ENCODE results near the gene ACVR1. TPM values are rescaled to one million over a fixed set of nuclear protein-coding genes. Genes with fewer than 3 reads are reported as not detected.

Gene ACVR1
- total RNA-seq, 1 experiment from 2014 or later = 7.3 TPM

GRCh38 chr2:157747695-157748370 lies 128.3 kb downstream of the ACVR1 start:
- DNase-seq = no peak
- Histone ChIP-seq H3K27me3 (ENCODE audit: control insufficient read depth, insufficient read depth, low read length) (no peaks in the 10 kb centered on the region), H3K36me3 (replicated peaks; ENCODE audit: control insufficient read depth, insufficient read depth, low read length) (no peaks in the 10 kb centered on the region), H3K4me3 (ENCODE audit: insufficient read depth, low read depth, low read length) (no peak overlapping the region)

- Histone ChIP-seq H3K27me3 (ENCODE audit: control insufficient read depth, insufficient read depth, low read length) (no peaks in the 10 kb centered on the region), H3K36me3 (replicated peaks; ENCODE audit: control insufficient read depth, insufficient read depth, low read length) (no peaks in the 10 kb centered on the region), H3K4me3 (ENCODE audit: insufficient read depth, low read depth, low read length) (no peak overlapping the region)
- DNase-seq = no peak
Measured at GRCh38 chr2:157747280-157747679, 128.8 kb downstream of the ACVR1 start.

DNA sequence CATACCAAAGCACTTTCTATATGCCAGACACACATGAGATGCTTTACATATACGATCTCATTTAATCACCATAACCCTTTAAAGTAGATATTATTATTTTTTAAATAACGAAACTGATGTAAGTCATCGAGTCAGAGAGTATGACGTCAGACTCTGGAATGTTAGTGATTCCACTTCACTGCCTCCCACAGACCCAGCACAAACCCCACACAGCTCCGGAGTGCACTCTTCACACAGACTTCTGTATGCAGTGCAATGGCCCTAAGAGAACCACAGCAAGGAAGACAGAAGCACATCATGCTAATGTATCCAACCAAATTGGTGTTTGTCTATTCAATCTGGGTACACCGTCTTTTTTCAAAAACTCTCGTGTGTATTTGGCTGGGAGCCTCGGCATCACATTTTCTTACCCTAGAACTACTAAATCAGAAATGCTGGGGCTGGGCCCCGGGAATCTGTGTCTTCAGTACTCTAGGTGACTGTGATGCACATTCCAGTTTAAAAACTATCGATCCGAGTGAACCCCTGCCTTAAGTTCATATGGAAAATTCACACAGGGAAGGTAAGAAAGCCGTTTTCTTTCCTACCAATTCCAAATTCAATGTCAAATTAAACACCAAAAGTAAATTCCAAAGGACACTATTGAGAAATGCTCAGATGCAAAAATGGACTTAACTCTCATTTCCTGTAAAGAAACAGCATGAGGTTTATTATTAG lies 129.7 kb downstream of the ACVR1 start:
- Histone ChIP-seq H3K36me3 (replicated peaks; ENCODE audit: control insufficient read depth, insufficient read depth, low read length) (no peaks in the 10 kb centered on the region), H3K4me3 (ENCODE audit: insufficient read depth, low read depth, low read length) (no peak overlapping the region), H3K27me3 (ENCODE audit: control insufficient read depth, insufficient read depth, low read length) (no peaks in the 10 kb centered on the region)
- DNase-seq = no peak

DNA sequence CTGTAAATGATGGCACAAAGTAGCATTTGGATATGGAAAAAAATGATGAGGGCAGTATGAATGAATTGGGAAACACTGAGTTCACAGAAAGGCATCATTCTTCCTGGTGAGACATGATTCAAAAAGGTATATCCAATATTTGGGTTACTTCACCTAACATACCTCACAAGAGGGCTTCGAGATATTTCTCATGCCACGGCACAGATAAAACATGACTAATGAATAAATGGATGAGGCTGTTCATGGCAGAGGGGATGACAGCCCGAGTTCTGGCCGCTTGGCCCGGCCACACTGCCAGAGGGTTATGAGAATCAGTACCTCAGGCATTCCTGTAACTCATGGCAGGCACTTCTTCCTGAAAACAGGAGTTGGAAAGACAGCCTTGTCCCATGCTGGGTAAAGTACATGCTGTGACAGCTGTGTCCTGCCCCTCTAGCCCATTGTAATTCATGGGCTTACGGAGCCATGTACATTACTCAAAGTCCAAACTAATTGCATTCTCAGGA lies 131.5 kb downstream of the ACVR1 start:
- no peak overlapping the region for H3K4me3 ChIP-seq (ENCODE audit: insufficient read depth, low read depth, low read length)
- no peak for DNase-seq
- H3K27me3 ChIP-seq (ENCODE audit: control insufficient read depth, insufficient read depth, low read length) = no peaks in the 10 kb centered on the region
- no peaks in the 10 kb centered on the region for H3K36me3 ChIP-seq (replicated peaks; ENCODE audit: control insufficient read depth, insufficient read depth, low read length)

- no peak overlapping the region for H3K4me3 ChIP-seq (ENCODE audit: insufficient read depth, low read depth, low read length)
- no peaks in the 10 kb centered on the region for H3K36me3 ChIP-seq (replicated peaks; ENCODE audit: control insufficient read depth, insufficient read depth, low read length)
- DNase-seq = no peak
- no peaks in the 10 kb centered on the region for H3K27me3 ChIP-seq (ENCODE audit: control insufficient read depth, insufficient read depth, low read length)
Measured at GRCh38 chr2:157743051-157743450, 133.1 kb downstream of the ACVR1 start.

DNA sequence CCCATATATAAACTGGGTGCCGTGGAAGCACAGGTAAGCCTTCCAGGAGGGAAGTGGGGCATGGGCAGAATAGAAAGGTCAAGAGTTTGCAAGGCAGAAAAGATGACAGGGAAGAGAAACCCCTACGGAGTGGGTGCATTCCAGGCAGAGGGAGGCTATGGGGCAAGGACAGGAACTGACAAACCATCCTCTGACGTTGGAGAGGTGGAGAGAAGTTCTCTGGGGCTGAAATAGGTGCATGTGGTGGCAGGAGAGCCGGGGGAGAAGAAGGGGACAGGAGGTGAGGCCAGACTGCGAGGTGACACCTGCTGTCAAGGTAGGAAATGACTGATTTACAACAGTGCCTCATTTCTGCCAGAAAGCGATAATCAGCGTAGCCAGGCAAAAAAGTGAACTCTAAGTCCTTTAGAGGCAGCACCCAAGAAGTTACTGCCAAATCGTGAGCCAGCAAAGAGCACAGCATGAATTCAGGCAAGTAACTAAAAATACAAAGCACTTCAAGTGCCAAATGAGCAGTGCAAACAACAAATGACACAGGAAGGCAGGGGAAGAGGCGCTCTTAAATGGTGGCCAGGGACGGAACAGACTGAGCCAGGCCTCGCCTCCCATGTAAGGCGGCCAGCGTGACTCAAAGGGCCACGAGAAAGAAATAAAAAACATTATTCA lies 134.2 kb downstream of the ACVR1 start:
- H3K36me3 ChIP-seq (replicated peaks; ENCODE audit: control insufficient read depth, insufficient read depth, low read length) = peaks cover 4% of the 10 kb centered on the region
- no peak for DNase-seq
- no peak overlapping the region for H3K4me3 ChIP-seq (ENCODE audit: insufficient read depth, low read depth, low read length)
- H3K27me3 ChIP-seq (ENCODE audit: control insufficient read depth, insufficient read depth, low read length) = no peaks in the 10 kb centered on the region

DNA sequence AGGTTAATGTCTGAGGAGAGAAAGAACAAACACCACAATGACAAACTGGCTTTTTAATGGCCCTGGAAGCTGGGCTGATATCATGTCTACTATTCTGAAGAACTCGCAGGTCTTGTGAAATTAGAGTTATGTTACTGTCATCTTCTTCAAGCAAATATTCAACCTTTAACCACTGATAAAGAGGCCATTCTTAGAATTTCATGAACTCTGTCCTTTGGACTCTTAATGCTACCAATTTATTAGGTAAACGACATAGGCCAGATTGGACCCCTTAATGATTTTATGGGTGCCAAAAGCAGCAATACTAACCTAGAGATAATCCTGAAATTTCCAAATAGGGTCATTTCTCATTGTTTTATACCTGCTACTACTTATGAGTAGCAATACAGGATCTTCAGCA lies 138.5 kb downstream of the ACVR1 start:
- no peak overlapping the region for H3K4me3 ChIP-seq (ENCODE audit: insufficient read depth, low read depth, low read length)
- no peaks in the 10 kb centered on the region for H3K27me3 ChIP-seq (ENCODE audit: control insufficient read depth, insufficient read depth, low read length)
- no peak for DNase-seq
- peaks cover 5% of the 10 kb centered on the region for H3K36me3 ChIP-seq (replicated peaks; ENCODE audit: control insufficient read depth, insufficient read depth, low read length)

GRCh38 chr2:157735532-157735931 lies 140.6 kb downstream of the ACVR1 start:
- Histone ChIP-seq H3K27me3 (ENCODE audit: control insufficient read depth, insufficient read depth, low read length) (no peaks in the 10 kb centered on the region), H3K36me3 (replicated peaks; ENCODE audit: control insufficient read depth, insufficient read depth, low read length) (peaks cover 5% of the 10 kb centered on the region), H3K4me3 (ENCODE audit: insufficient read depth, low read depth, low read length) (no peak overlapping the region)
- DNase-seq = no peak

DNA sequence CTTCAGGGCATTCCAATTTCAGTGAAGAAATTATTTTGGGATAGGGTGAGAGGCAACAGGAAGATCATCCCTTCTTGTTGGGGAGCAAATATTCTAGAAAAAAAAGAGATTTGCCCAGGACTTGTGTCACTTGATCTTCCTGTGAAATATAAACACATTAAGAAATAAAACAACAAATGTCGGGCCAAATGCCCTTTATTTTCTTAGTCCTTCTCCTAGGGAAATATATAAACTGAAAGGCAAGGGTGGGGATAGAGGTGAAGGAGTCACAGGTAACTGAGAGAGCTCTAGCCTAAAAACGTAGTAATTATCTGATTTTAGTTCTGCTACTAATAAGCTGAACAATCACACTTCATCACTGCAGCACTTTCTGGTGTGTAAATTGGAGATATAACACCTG lies 142.9 kb downstream of the ACVR1 start:
- no peak for DNase-seq
- Histone ChIP-seq H3K4me3 (ENCODE audit: insufficient read depth, low read depth, low read length) (no peak overlapping the region), H3K27me3 (ENCODE audit: control insufficient read depth, insufficient read depth, low read length) (no peaks in the 10 kb centered on the region), H3K36me3 (replicated peaks; ENCODE audit: control insufficient read depth, insufficient read depth, low read length) (peaks cover 5% of the 10 kb centered on the region)

- no peak for DNase-seq
- H3K4me3 ChIP-seq (ENCODE audit: insufficient read depth, low read depth, low read length) = no peak overlapping the region
- peaks cover 5% of the 10 kb centered on the region for H3K36me3 ChIP-seq (replicated peaks; ENCODE audit: control insufficient read depth, insufficient read depth, low read length)
- H3K27me3 ChIP-seq (ENCODE audit: control insufficient read depth, insufficient read depth, low read length) = no peaks in the 10 kb centered on the region
Measured at GRCh38 chr2:157732596-157732995, 143.5 kb downstream of the ACVR1 start.

DNA sequence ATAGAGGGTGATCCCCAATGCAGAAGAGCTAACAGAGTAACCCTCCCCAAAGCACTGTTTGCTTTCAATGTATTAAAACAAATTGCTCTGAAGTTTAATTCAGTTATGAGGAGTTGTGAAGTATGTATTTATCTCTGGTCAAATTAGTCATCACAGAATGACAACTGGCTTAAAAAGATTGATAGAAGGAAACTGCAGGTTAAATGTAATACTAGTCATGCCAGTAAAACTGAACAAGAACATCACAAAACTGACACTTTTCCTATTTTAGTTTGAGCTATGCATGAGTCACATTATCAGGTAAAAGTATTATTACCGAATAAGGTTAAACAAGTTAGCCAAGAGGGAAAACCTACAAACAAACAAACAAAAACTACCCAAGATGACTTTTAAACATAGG lies 148.4 kb downstream of the ACVR1 start:
- Histone ChIP-seq H3K36me3 (replicated peaks; ENCODE audit: control insufficient read depth, insufficient read depth, low read length) (no peaks in the 10 kb centered on the region), H3K4me3 (ENCODE audit: insufficient read depth, low read depth, low read length) (no peak overlapping the region), H3K27me3 (ENCODE audit: control insufficient read depth, insufficient read depth, low read length) (no peaks in the 10 kb centered on the region)
- no peak for DNase-seq

DNA sequence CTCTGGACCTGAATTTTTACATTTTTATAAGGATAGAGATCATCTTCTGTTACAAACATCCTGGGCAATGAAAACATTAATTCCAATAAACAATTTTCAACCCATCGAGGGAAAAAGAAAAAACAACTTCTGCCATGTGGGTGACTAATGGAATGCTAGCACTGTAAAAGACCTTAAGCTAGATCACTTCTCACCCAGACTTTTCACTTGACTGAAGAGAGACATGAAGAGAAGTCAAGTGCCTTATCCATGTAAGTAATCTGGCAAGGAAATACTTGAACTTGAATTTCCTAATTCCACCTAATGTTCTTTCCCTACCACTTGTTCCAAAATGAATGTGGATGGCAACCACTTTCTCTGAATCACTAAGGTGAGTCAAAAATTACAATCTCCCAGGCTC lies 149.2 kb downstream of the ACVR1 start:
- Histone ChIP-seq H3K27me3 (ENCODE audit: control insufficient read depth, insufficient read depth, low read length) (no peaks in the 10 kb centered on the region), H3K4me3 (ENCODE audit: insufficient read depth, low read depth, low read length) (no peak overlapping the region), H3K36me3 (replicated peaks; ENCODE audit: control insufficient read depth, insufficient read depth, low read length) (no peaks in the 10 kb centered on the region)
- no peak for DNase-seq

GRCh38 chr2:157725846-157726245 lies 150.3 kb downstream of the ACVR1 start:
- no peaks in the 10 kb centered on the region for H3K36me3 ChIP-seq (replicated peaks; ENCODE audit: control insufficient read depth, insufficient read depth, low read length)
- no peak for DNase-seq
- H3K27me3 ChIP-seq (ENCODE audit: control insufficient read depth, insufficient read depth, low read length) = no peaks in the 10 kb centered on the region
- H3K4me3 ChIP-seq (ENCODE audit: insufficient read depth, low read depth, low read length) = no peak overlapping the region

DNA sequence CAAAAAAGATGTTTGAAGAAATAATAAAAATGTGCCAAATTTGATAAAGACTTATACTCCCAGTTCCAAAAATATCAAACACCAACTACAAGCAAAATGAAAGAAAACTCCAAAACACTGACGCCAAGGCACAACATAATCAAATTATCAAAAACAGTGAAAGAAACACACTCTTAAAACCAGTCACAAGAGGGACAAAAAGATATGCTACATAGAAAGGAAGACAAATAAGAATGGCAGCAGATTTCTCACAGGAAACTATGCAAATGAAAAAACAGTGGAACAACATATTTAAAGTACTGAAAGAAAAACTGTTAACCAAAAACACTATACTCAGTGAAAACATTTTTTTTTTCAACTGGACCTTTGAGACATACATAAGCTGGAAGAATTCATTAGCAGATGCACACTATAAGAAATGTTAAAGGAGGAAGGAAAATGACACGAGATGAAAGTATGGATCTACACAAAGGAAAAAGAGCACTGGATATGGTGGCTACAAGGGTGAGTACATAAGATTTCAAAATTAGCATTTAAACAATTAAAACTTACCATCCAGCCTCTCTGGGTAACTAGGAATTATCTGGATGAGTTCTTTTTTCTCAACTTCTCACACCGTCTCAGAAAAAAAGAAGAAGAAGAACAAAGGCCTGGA lies 153.4 kb downstream of the ACVR1 start:
- Histone ChIP-seq H3K4me3 (ENCODE audit: insufficient read depth, low read depth, low read length) (no peak overlapping the region), H3K36me3 (replicated peaks; ENCODE audit: control insufficient read depth, insufficient read depth, low read length) (no peaks in the 10 kb centered on the region; the same call in 1 of the 2 replicates), H3K27me3 (ENCODE audit: control insufficient read depth, insufficient read depth, low read length) (no peaks in the 10 kb centered on the region)
- DNase-seq = no peak
